T-helper 22 cell (primary cell): ENCODE measurements around the gene MAP3K9.
"Not testable (repeated sequence)": the region's sequence is repeated elsewhere in the genome, so short reads cannot be mapped to it uniquely, and the experiment has no call there.

ENCODE experiments used
- DNase-seq: peaks from one replicate; pipeline ENCODE4 v3.0.0-alpha.2; 2020; ENCODE audit warnings: low read depth

Gene MAP3K9

GRCh38 chr14:70724110-70724509 lies 85.2 kb downstream of the MAP3K9 start:
- DNase-seq = no peak

GRCh38 chr14:70723276-70723675 lies 86.0 kb downstream of the MAP3K9 start:
- DNase-seq = no peak

DNA sequence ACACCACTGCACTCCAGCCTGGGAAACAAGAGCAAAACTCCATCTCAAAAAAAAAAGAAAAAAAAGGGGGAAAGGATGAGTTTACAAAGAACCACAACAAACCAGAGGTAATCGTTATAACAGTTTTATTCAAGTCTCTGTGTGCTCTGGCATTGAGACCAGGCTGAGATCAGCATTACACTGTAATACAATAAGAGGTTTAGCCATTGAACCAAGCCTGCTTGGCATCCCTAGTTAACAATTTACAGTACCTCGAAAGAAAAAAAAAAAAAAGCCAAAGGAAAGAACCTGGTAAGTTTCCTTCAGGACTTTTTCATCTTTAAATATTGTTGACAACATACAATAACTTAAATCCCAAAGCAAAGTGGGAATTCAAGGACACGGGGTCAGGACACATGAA lies 86.9 kb downstream of the MAP3K9 start:
- DNase-seq = no peak

GRCh38 chr14:70721542-70721941 lies 87.8 kb downstream of the MAP3K9 start:
- no peak for DNase-seq

- DNase-seq = no peak
Observed at GRCh38 chr14:70718383-70719118, 90.8 kb downstream of the MAP3K9 start.

DNA sequence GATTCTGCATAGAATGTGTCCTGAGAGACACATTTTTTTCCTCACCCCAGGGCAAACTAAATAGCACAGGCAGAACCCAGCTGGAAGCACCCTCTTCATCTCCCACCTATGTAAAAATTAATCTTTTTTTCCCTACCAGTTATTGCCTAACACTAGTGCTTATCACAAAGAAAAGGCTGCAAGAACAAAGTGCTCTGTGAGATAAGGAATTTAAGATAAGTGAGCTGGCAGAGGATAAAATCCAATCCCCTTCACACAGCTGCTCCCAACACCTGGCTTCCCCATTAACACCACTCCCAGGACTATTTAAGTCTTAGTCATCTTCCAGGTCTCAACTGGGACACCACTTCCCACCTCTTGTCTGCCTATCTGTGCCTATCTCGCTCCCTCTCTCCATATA lies 92.4 kb downstream of the MAP3K9 start:
- no peak for DNase-seq

DNA sequence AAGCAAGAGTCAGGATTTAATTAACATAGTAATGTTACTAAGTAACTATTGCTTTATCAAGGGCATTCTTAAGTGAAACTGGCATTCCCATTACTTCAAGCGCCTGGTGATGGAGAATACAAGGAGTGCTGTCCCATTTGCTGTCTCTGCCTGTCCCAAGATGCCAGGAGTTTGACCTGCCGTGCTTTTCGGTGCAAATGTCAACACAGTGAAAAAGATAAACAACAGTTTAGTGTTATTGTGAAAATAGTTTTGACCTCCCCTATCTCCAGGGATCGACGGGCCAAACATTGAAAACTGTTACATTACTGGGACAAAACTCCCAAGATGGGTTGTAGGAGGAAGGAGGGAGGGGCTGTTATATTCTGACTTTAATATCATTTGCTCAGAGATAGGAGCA lies 92.8 kb downstream of the MAP3K9 start:
- DNase-seq = no peak

- no peak for DNase-seq
Observed at GRCh38 chr14:70714055-70714550, 95.2 kb downstream of the MAP3K9 start.

GRCh38 chr14:70713511-70713916 lies 95.8 kb downstream of the MAP3K9 start:
- DNase-seq = no peak

DNA sequence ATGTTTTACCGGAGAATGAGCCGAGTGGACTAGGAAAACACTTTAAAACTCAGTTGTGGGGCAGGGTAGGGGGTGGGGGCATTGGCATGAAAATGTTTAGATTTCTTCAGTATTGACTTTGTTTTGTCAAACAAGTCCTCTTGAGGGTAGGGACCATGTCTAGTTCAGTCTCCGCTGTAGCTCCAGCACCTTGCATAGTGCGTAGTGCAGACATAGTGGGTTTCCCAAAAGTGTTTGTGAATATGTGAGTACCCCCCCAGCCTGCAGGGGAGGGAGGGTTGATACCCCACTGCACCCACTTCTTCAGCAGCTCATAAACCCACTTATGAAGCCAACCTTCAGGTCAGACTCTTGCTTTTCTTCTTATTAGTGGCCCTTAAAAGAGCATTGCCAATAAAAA lies 96.2 kb downstream of the MAP3K9 start:
- no peak for DNase-seq

DNA sequence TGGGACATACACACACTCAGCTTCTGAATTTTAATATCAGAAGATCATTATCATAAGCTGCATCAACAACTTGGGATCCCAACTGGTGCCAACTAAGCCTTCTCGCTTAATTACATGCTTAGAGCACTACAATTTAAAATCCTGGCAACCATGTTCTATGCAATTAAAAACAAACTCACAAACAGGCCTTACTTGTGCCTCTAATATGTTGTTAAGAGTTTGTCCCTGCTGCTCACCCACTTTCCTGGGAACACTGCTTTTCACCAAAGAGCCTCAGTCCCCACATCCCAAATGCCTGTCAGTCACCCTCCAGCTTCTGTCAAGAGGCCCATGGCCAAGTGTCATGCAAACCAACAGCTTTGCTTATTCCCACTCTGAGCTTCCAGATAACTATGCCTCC lies 97.9 kb downstream of the MAP3K9 start:
- no peak for DNase-seq

DNA sequence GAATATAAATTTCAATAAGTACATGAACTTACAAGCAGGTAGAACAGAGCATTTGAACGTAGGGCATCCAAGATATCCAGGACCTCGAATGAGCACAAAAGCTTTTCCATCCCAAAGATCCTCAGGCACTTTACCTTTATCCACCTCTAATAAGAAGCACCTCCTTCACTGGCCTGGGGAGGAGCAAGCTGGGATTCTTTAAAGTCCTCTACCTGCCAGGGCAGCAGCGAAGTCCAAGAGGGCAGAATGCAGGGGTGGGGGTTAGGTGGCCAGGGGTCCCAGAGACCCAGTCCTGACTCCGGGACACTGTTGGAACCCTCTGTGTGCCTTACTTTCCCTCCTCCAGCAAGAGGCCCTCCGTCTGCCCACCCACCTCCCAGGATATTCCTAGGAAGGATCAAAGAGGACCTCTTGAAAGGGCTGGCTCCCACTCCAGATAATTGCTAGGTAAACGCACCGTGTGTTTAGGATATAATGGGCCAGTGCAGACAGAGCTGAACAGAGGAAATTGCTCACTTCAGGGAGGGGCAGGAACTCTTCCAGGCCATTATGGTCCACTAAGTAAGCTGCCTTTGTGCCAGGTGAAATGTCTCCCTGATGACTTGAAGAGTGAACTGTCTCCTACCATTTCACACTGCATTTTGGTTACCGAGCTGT lies 99.5 kb downstream of the MAP3K9 start:
- no peak for DNase-seq

GRCh38 chr14:70708717-70709570 lies 100.4 kb downstream of the MAP3K9 start:
- DNase-seq = no peak

DNA sequence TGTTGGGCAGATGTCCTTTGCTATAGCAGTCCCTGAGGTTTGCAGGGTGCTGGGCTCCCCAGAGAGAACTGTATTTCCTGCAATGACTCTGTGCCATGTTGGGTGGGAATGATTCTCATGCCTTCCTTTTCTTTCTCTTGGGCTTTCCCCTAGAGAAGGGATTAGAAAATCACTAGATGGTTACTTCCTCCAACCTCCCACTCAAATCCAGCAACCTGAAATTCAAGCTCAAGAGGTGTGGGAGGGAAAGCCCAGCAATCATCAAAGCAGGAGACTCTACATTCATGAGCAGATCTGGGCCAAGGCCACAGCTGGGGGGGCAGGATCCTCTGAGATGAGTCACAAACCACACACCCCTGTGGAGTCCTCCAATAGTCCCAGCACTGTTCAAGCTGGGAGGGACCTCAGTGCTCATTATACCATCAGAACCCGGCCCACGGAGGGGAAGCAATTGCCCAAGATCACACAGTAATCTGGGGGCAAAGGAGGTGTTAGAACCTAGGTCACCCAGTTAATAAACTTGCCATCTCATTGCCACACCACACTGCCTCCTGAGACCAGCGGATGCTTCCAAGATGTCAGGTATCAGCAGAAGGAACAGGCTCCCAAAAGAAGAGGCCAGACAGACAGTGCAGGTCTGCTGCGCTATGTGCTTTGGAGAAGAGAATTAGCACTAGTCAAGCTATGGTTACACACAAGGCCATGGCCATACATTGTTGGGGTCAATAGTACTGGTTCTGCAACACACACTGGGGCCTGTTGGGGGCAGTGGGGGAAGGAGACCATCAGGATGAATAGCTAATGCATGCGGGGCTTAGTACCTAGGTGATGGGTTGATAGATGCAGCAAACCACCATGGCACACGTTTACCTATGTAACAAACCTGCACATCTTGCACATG lies 101.9 kb downstream of the MAP3K9 start:
- DNase-seq = no peak

DNA sequence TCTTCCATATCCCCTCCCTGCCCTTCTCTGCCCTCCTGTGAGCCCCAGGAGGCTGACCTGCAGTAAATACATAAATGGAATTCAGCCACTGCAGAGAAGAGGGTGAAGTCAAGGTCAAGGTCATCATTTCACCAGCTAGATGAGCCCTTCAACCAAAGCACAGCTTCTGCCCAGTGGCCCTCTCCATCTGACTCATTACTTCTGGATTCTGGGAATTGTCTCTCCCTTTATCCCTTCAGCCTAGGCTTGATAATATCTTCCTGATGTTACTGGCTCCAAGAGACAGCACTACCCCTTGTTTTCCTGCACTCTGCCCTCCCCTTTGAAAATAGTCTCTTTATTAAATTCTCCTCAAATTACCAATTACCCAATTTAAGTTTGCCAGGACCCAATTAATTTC lies 103.1 kb downstream of the MAP3K9 start:
- DNase-seq = no peak

DNA sequence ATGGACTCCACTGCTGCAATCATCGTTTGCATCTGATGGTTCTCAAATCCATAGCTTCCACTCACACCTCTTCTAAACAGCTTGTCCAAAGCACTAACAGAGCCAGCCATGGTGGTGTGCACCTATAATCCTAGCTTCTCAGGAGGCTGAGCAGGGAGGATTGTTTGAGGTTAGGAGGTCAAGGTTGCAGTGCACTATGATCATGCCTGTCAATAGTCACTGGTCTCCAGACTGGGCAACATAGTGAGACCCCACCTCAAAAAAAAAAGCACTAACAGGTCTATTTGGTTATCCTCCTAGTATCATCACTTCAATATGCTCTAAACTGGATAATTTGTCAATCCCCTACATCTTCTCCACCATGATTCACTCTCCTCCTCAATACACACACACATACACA lies 104.4 kb downstream of the MAP3K9 start:
- no peak for DNase-seq

- not testable (repeated sequence) for DNase-seq
Observed at GRCh38 chr14:70703621-70704168, 105.6 kb downstream of the MAP3K9 start.

DNA sequence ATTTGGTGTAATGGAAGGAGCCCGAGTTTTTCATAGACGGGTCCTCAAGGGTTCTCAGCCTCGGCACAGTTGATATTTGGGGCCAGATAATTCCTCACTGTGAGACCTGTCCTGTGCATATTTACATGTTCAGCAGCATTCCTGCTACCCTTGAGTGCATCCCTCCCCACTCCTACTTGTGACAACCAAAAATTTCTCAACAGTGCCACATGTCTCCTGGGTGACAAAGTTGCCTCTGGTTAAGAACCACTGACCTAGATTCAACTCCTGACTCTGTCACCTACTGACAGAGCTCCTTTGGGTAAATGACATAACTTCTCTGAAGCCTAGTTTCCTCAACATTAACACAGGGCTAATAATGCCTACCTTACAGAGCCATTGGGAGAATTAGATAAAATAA lies 107.2 kb downstream of the MAP3K9 start:
- DNase-seq = no peak

GRCh38 chr14:70701610-70702009 lies 107.7 kb downstream of the MAP3K9 start:
- no peak for DNase-seq

DNA sequence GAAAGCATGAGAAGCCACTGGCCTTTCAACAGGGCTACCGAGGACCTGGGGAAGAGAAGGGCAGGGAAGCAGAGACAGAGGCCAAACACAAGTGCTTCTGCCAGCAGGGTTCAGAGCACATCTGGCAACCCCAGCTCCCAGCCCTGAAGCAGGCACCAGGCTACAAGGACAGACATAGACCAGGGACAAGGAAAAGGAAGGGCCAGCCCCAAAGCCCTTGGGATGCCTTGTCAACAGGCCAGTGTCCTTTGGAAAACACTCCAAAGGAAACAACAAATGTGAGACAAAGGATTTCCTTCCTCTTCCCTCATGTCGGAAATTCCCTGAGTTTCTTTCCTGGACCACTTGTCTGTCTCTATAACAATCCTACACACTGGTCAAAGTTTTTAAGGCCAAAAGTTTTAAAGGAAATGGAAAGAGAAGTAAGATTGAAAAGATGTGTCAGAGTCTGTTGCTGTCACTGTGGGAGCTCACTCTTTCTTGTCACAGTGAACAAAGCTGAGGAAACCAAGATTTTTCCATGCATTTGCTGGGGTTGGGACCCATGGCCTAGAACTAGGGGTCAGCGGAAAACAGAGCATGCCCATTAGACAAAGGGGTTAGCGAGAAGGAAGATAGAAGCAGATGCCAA lies 108.2 kb downstream of the MAP3K9 start:
- no peak for DNase-seq

GRCh38 chr14:70699646-70700045 lies 109.7 kb downstream of the MAP3K9 start:
- no peak for DNase-seq
